Testis (tissue), 2 donors: ENCODE results near the gene LRRFIP1.

Experiments used
- POLR2A ChIP-seq: fragments of 450-650 bp; IDR thresholded peaks from one replicate; pipeline ENCODE4 v1.6.1; 2017; ENCODE audit warnings: antibody characterized with exemption, mild to moderate bottlenecking, moderate library complexity
- TF ChIP-seq, protein P1 (sequence below), 3 experiments: fragments of 450-650 bp in 2 of 3; fragments of 200-600 bp in 1 of 3; sonication (generic) in 1 of 3; IDR thresholded peaks; one replicate each; pipeline ENCODE4 v1.5.1; 2016 to 2019; ENCODE audit warnings: antibody characterized with exemption in 3 of 3, mild to moderate bottlenecking in 2 of 3, moderate library complexity in 1 of 3

GRCh38 chr2:237663517-237664110, 36.2 kb downstream of the LRRFIP1 start:
- TF ChIP-seq, protein P1, sequence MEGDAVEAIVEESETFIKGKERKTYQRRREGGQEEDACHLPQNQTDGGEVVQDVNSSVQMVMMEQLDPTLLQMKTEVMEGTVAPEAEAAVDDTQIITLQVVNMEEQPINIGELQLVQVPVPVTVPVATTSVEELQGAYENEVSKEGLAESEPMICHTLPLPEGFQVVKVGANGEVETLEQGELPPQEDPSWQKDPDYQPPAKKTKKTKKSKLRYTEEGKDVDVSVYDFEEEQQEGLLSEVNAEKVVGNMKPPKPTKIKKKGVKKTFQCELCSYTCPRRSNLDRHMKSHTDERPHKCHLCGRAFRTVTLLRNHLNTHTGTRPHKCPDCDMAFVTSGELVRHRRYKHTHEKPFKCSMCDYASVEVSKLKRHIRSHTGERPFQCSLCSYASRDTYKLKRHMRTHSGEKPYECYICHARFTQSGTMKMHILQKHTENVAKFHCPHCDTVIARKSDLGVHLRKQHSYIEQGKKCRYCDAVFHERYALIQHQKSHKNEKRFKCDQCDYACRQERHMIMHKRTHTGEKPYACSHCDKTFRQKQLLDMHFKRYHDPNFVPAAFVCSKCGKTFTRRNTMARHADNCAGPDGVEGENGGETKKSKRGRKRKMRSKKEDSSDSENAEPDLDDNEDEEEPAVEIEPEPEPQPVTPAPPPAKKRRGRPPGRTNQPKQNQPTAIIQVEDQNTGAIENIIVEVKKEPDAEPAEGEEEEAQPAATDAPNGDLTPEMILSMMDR (IDR thresholded peaks at IDR 0.05), result no peak
- TF ChIP-seq POLR2A, result no peak
